IPS DF 6.9 (cell line): ENCODE data around the gene NOL11.

Source experiments
- DNase-seq: peaks from one replicate; pipeline ENCODE4 v3.0.0-alpha.2; 2013; ENCODE audit warnings: low read depth, low spot score
- H3K27ac ChIP-seq: one replicate; pipeline ENCODE4 v1.5.1; 2013; ENCODE audit warnings: low read length, control low read depth
- H3K27me3 ChIP-seq: 2 replicates; pipeline ENCODE4 v1.6.1; 2013; ENCODE audit warnings: mild to moderate bottlenecking, low read length; ENCODE audit not compliant: control insufficient read depth, insufficient read depth
- H3K36me3 ChIP-seq: 2 replicates; pipeline ENCODE4 v1.6.1; 2013; ENCODE audit warnings: low read length; ENCODE audit not compliant: control insufficient read depth, insufficient read depth
- H3K4me1 ChIP-seq: 2 replicates; pipeline ENCODE4 v1.6.1; 2013; ENCODE audit warnings: low read length; ENCODE audit not compliant: control insufficient read depth, insufficient read depth
- H3K4me3 ChIP-seq: 2 replicates; pipeline ENCODE4 v1.5.1; 2013; ENCODE audit warnings: mild to moderate bottlenecking, low read length
- H3K9me3 ChIP-seq: 2 replicates; pipeline ENCODE4 v1.6.1; 2013; ENCODE audit warnings: low read length, inconsistent platforms; ENCODE audit not compliant: control insufficient read depth, insufficient read depth
- WGBS: extraction: QIAGEN DNeasy Blood & Tissue Kit; methylation state at CpG from one replicate; pipeline ENCODE4 v1.1.7; 2013; ENCODE audit warnings: mixed read lengths, missing lambda C conversion rate; ENCODE audit not compliant: insufficient read length, insufficient coverage; 5-methylcytosine and 5-hydroxymethylcytosine counted together

Gene NOL11

GRCh38 chr17:67772679-67773078 is 54.9 kb downstream of the NOL11 start:
- Histone ChIP-seq H3K36me3 (no peaks in the 10 kb centered on the region), H3K9me3 (no peaks in the 10 kb centered on the region), H3K4me3 (no peak overlapping the region), H3K27me3 (no peaks in the 10 kb centered on the region), H3K27ac (no peak overlapping the region), H3K4me1 (no peaks in the 10 kb centered on the region)
- DNase-seq: no peak
- no CpG with 5 or more reads among the region's 7 CpGs for WGBS

- Histone ChIP-seq H3K27ac (no peak overlapping the region), H3K27me3 (no peaks in the 10 kb centered on the region), H3K4me1 (no peaks in the 10 kb centered on the region), H3K36me3 (no peaks in the 10 kb centered on the region), H3K4me3 (no peak overlapping the region), H3K9me3 (no peaks in the 10 kb centered on the region)
- no peak for DNase-seq
- WGBS: no CpG with 5 or more reads among the region's 7 CpGs
Measured at GRCh38 chr17:67773246-67773645, 55.5 kb downstream of the NOL11 start.

DNA sequence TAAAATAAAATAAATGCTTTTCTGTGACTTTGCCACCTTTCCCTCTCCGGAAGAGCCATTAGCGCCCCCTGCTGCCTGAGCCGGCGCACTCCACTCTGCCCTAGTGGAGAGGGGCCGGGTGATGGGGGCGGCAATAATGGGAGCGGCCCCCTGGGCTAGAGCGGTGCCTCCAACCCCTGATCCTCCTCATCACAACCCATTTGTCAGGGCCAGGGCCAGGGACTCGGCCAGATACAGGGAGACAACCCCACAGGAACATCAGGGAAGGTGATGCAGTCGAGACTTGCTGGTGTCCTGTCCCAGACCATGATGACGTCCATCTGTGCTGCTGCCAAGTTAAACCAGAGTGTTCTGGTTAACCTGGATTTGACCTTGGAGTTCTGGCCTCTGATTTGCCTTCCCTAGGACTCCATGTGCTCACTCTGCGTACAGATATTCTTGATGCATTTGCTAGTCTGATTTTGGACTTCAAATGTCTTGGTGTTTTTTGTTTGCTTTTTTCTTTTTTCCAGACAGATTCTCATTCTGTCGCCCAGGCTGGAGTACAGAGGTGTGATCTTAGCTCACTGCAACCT is 61.4 kb downstream of the NOL11 start:
- Histone ChIP-seq H3K4me3 (no peak overlapping the region), H3K9me3 (no peaks in the 10 kb centered on the region), H3K27ac (no peak overlapping the region), H3K4me1 (no peaks in the 10 kb centered on the region), H3K27me3 (no peaks in the 10 kb centered on the region), H3K36me3 (no peaks in the 10 kb centered on the region)
- DNase-seq: no peak
- WGBS: no CpG with 5 or more reads among the region's 13 CpGs

DNA sequence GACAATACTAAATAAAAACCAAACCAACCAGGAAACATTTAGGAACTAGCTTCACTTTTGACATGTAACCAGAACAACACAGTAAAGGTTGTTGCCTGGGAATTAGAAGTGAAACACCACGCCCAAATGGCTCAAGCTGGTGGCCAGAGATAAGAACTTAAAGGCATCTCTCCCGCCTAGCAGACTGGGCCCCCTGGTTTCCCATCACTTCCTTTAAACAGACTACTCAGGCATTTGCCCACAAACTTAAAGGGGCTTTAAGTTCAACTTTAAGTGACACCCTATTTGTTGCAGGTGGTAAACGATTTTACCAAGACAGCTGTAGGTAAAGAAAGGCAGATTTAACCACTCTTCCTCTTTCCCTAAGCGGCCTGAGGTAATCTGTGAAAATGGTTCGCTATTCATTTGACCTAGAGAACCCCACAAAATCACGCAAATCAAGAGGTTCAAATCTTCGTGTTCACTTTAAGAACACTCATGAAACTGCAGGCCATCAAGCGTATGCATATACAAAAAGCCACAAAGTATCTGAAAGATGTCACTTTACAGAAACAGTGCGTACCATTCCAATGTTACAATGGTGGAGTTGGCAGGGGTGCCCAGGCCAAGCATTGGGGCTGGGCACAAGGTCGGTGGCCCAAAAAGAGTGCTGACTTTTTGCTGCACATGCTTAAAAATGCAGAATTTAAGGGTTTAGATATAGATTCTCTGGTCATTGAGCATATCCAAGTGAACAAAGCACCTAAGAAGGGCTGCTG is 66.8 kb downstream of the NOL11 start:
- DNase-seq: no peak
- Histone ChIP-seq H3K36me3 (no peaks in the 10 kb centered on the region), H3K9me3 (no peaks in the 10 kb centered on the region), H3K27me3 (no peaks in the 10 kb centered on the region), H3K4me1 (no peaks in the 10 kb centered on the region), H3K27ac (no peak overlapping the region), H3K4me3 (no peak overlapping the region)
- WGBS: no CpG with 5 or more reads among the region's 10 CpGs

- Histone ChIP-seq H3K27ac (no peak overlapping the region), H3K4me1 (no peaks in the 10 kb centered on the region), H3K36me3 (no peaks in the 10 kb centered on the region), H3K9me3 (no peaks in the 10 kb centered on the region), H3K4me3 (no peak overlapping the region), H3K27me3 (no peaks in the 10 kb centered on the region)
- WGBS: no CpG with 5 or more reads among the region's 3 CpGs
- DNase-seq: no peak
Measured at GRCh38 chr17:67785122-67785477, 67.4 kb downstream of the NOL11 start.

GRCh38 chr17:67785504-67785903 is 67.8 kb downstream of the NOL11 start:
- no peak for DNase-seq
- Histone ChIP-seq H3K9me3 (no peaks in the 10 kb centered on the region), H3K27me3 (no peaks in the 10 kb centered on the region), H3K36me3 (no peaks in the 10 kb centered on the region), H3K27ac (no peak overlapping the region), H3K4me3 (no peak overlapping the region), H3K4me1 (no peaks in the 10 kb centered on the region)
- WGBS: no CpG with 5 or more reads among the region's 5 CpGs
